HepG2 (cell line): ENCODE data around the gene TEX51. TPM values are rescaled to one million over a fixed set of nuclear protein-coding genes. Genes with fewer than 3 reads are reported as not detected.

Experiments
- ATAC-seq: fragments of 200-7000 bp; cut with Tn5 transposase; 3 replicates; pipeline ENCODE4 v1.9.1; 2020; ENCODE audit warnings: mild to moderate bottlenecking, moderate library complexity
- BruUV-seq: library from RNA; stranded (reverse); fragments of 400-500 nt; replicated peaks from 2 replicates; lab custom pipeline; 2021; lab: Mats Ljungman, UMichigan
- CTCF ChIA-PET: fragments of 300-600 bp; formaldehyde crosslinking; extraction: SDS; loops from one replicate; lab custom pipeline; 2021; ENCODE audit warnings: low total read pairs, inconsistent platforms, low intra/inter-chr PET ratio; lab: Yijun Ruan, JAX
- POLR2A ChIA-PET: fragments of 350-600 bp; sonication (Branson Sonifier 250); formaldehyde crosslinking; loops from one replicate; lab custom pipeline; 2020; ENCODE audit warnings: antibody characterized with exemption, inconsistent platforms; lab: Yijun Ruan, JAX
- DNase-seq: peaks from one replicate; pipeline ENCODE4 v3.0.0-alpha.2; 2015; ENCODE audit warnings: low spot score
- FAIRE-seq: peaks from 3 replicates; lab custom pipeline; 2011; peaks lifted over from hg19 to GRCh38; lab: Jason Lieb, UNC
- H2AFZ ChIP-seq: one replicate; pipeline ENCODE4 v1.6.1; 2011; ENCODE audit warnings: low read length, inconsistent platforms
- H3K27ac ChIP-seq: fragments of 300-600 bp; 3 replicates; pipeline ENCODE4 v1.8.0; 2011; ENCODE audit warnings: mixed run types, mild to moderate bottlenecking, mixed read lengths, low read length, inconsistent platforms; ENCODE audit not compliant: insufficient read depth; ENCODE audit errors: extremely low read length
- H3K27me3 ChIP-seq, 2 experiments: fragments of 200-600 bp in 1 of 2; 2 replicates in 1 of 2; 3 replicates in 1 of 2; pipeline versions ENCODE4 v1.6.0 to v1.8.0; 2011; ENCODE audit warnings: low read length in 2 of 2, mild to moderate bottlenecking in 2 of 2, moderate library complexity in 2 of 2, inconsistent platforms in 1 of 2; ENCODE audit not compliant: insufficient read depth in 2 of 2, control insufficient read depth in 1 of 2
- H3K36me3 ChIP-seq, 2 experiments: fragments of 200-600 bp in 1 of 2; replicated peaks in 1 of 2; 2 replicates in 1 of 2; 3 replicates in 1 of 2; pipeline versions ENCODE4 v1.5.1 to v1.8.0; 2011; ENCODE audit warnings: low read length in 2 of 2, inconsistent platforms in 1 of 2; ENCODE audit not compliant: insufficient read depth in 2 of 2, control insufficient read depth in 1 of 2
- H3K4me1 ChIP-seq: 2 replicates; pipeline ENCODE4 v1.5.1; 2012; ENCODE audit warnings: low read length, inconsistent platforms; ENCODE audit not compliant: insufficient read depth
- H3K4me2 ChIP-seq: 2 replicates; pipeline ENCODE4 v1.6.0; 2011; ENCODE audit warnings: low read depth, low read length, inconsistent platforms
- H3K4me3 ChIP-seq, 3 experiments: fragments of 200-600 bp in 1 of 3; sonication (generic), shearing (Covaris generic) in 1 of 3; replicated peaks in 1 of 3; 2 replicates each; pipeline ENCODE4 v1.5.1; 2011 to 2016; ENCODE audit warnings: low read length in 3 of 3, inconsistent platforms in 2 of 3, low read depth in 2 of 3, mild to moderate bottlenecking in 2 of 3, control low read depth in 1 of 3, mixed read lengths in 1 of 3; ENCODE audit not compliant: insufficient read depth in 1 of 3
- H3K79me2 ChIP-seq: one replicate; pipeline ENCODE4 v1.6.1; 2011; ENCODE audit warnings: low read length, inconsistent platforms; ENCODE audit not compliant: insufficient read depth
- H3K9ac ChIP-seq: 2 replicates; pipeline ENCODE4 v1.6.0; 2011; ENCODE audit warnings: mild to moderate bottlenecking, low read depth, low read length, inconsistent platforms; ENCODE audit not compliant: insufficient read depth
- H3K9me3 ChIP-seq: 2 replicates; pipeline ENCODE4 v1.5.1; 2012; ENCODE audit warnings: mild to moderate bottlenecking, low read length
- H4K20me1 ChIP-seq: 2 replicates; pipeline ENCODE4 v1.6.0; 2011; ENCODE audit warnings: inconsistent platforms, mild to moderate bottlenecking, low read length, moderate library complexity; ENCODE audit not compliant: insufficient read depth
- BRCA1 ChIP-seq: sonication (generic); formaldehyde crosslinking; IDR thresholded peaks from 2 replicates; pipeline ENCODE4 v1.4.0; 2020; ENCODE audit warnings: missing genetic modification reagents
- BRF2 ChIP-seq: sonication (generic); formaldehyde crosslinking; IDR thresholded peaks from 2 replicates; pipeline ENCODE4 v1.8.1; 2022; ENCODE audit warnings: mild to moderate bottlenecking, missing genetic modification reagents
- DNMT3B ChIP-seq: conservative IDR thresholded peaks from 2 replicates; pipeline ENCODE4 v1.6.1; 2016; ENCODE audit warnings: missing biosample characterization, control low read depth
- FIP1L1 ChIP-seq: fragments of 200-400 bp; formaldehyde crosslinking; IDR thresholded peaks from 2 replicates; pipeline ENCODE4 v1.6.1; 2018; ENCODE audit warnings: low read depth, mild to moderate bottlenecking, low read length, moderate library complexity, borderline replicate concordance; ENCODE audit not compliant: insufficient read depth
- GATAD1 ChIP-seq: IDR thresholded peaks from 2 replicates; pipeline ENCODE4 v1.6.1; 2016; ENCODE audit warnings: missing genetic modification reagents, missing compliant biosample characterization
- ZFYVE20 ChIP-seq: sonication (generic); formaldehyde crosslinking; IDR thresholded peaks from 2 replicates; pipeline ENCODE4 v1.8.0; 2023; ENCODE audit warnings: low read depth, mild to moderate bottlenecking, moderate library complexity, missing genetic modification reagents, borderline replicate concordance
- ZNF20 ChIP-seq: sonication (generic); formaldehyde crosslinking; IDR thresholded peaks from 2 replicates; pipeline ENCODE4 v1.4.0; 2020; ENCODE audit warnings: mild to moderate bottlenecking, moderate library complexity, missing genetic modification reagents
- ZNF704 ChIP-seq: sonication (generic); formaldehyde crosslinking; IDR thresholded peaks from 2 replicates; pipeline ENCODE4 v1.8.1; 2023; ENCODE audit warnings: mild to moderate bottlenecking, inconsistent platforms, moderate library complexity, missing genetic modification reagents, borderline replicate concordance
- ZNF790 ChIP-seq: sonication (generic); formaldehyde crosslinking; IDR thresholded peaks from 2 replicates; pipeline ENCODE4 v1.8.0; 2022; ENCODE audit warnings: missing genetic modification reagents, mild to moderate bottlenecking, borderline replicate concordance
- WGBS: methylation state at CpG from one replicate; pipeline ENCODE4 v1.1.6; 2017; ENCODE audit warnings: low lambda C conversion rate; 5-methylcytosine and 5-hydroxymethylcytosine counted together
- in situ Hi-C: cut with HindIII; loops from 2 replicates; pipeline ENCODE4 v1.10.0; 2017; ENCODE audit warnings: low pct_unique_long_range_greater_than_20kb; ENCODE audit not compliant: extremely low pct_ligation_motif_present
- intact Hi-C: fragments of 100-400 bp; cut with micrococcal nuclease; formaldehyde crosslinking; loops from one replicate; pipeline ENCODE4 v1.10.0; 2022; ENCODE audit not compliant: unreplicated experiment
- polyA plus RNA-seq, 8 experiments: library from polyadenylated mRNA; depleted of rRNA in 3 of 8; stranded (reverse) in 7 of 8; unstranded in 1 of 8; fragments of >200 nt; fragmentation: Illumina TruSeq in 4 of 8; extraction: Trizol in 4 of 8; gene quantifications; 2 replicates each; pipeline versions ENCODE4 v1.2.1 to v1.2.3, GENCODE V29; 2011 to 2016; ENCODE audit warnings: low read depth in 4 of 8, missing spikeins in 1 of 8, mixed read lengths in 1 of 8; ENCODE audit not compliant: insufficient read depth in 1 of 8
- total RNA-seq, 5 experiments: library from RNA; depleted of rRNA; stranded (reverse); fragments of >200 nt; fragmentation: Illumina TruSeq; extraction: Trizol; gene quantifications; 2 replicates each; pipeline ENCODE4 v1.2.3, GENCODE V29; 2016; ENCODE audit warnings: low read depth in 1 of 5

TEX51 gene
- total and polyA plus RNA-seq, 2 of the 13 experiments (the other 11 are each of a cell fraction or from before 2014, with no cell fraction given) = not detected

GRCh38 chr2:126909781-126910180 lies 11.1 kb downstream of the TEX51 start:
- CTCF ChIA-PET = no interaction called here
- BruUV-seq = no TSS peak
- 13% methylated on average over 3 of the region's 3 CpGs for WGBS

More at GRCh38 chr2:126909781-126910180, 11.1 kb downstream of the TEX51 start:
- FAIRE-seq (no peak), ATAC-seq (no peak), DNase-seq (no peak)
- Histone ChIP-seq H4K20me1 (no peaks in the 10 kb centered on the region), H3K79me2 (no peaks in the 10 kb centered on the region), H3K4me3 (no peak overlapping the region), H3K4me2 (no peak overlapping the region), H2AFZ (no peak overlapping the region), H3K4me1 (no peaks in the 10 kb centered on the region), H3K36me3 (no peaks in the 10 kb centered on the region), H3K27ac (no peak overlapping the region), H3K9me3 (no peaks in the 10 kb centered on the region), H3K9ac (no peak overlapping the region), H3K27me3 (peaks cover 2 to 43% of the 10 kb centered on the region in 2 experiments; a peak in 4 of 5 replicates)
- POLR2A ChIA-PET = no interaction called here
- TF ChIP-seq GATAD1 = no peak
- TF ChIP-seq ZNF790 = no peak
- no peak for TF ChIP-seq ZNF20 (CRISPR knock-in tag)
- no peak for TF ChIP-seq ZFYVE20 (CRISPR knock-in tag)
- no peak for TF ChIP-seq BRF2 (CRISPR knock-in tag)
- TF ChIP-seq FIP1L1 = no peak
- TF ChIP-seq ZNF704 (CRISPR knock-in tag) = no peak
- no peak for TF ChIP-seq DNMT3B (CRISPR knock-in tag)
- TF ChIP-seq BRCA1 (CRISPR knock-in tag) = no peak
- intact Hi-C loops = no loop called here
- in situ Hi-C loops = no loop called here
